Fibroblast of pulmonary artery (primary cell): ENCODE data around the gene DENND11.

ENCODE experiments used
- DNase-seq: peaks from one replicate; pipeline ENCODE4 v3.0.0-alpha.2; 2010; ENCODE audit warnings: low read depth
- H3K4me3 ChIP-seq: replicated peaks from 2 replicates; pipeline ENCODE4 v1.5.1; 2011; ENCODE audit warnings: low read depth, mild to moderate bottlenecking, control low read depth, low read length, moderate library complexity
- CTCF ChIP-seq: IDR thresholded peaks from 2 replicates; pipeline ENCODE4 v1.5.1; 2011; ENCODE audit warnings: mild to moderate bottlenecking, control low read depth, low read length, inconsistent platforms; ENCODE audit errors: missing control alignments

Gene DENND11

GRCh38 chr7:141709749-141710148, 7.8 kb upstream of the DENND11 start:
- H3K4me3 ChIP-seq: no peak overlapping the region
- DNase-seq: no peak
- no peak for TF ChIP-seq CTCF

GRCh38 chr7:141709318-141709717, 7.4 kb upstream of the DENND11 start:
- DNase-seq: no peak
- no peak overlapping the region for H3K4me3 ChIP-seq
- TF ChIP-seq CTCF: no peak

- TF ChIP-seq CTCF: no peak
- H3K4me3 ChIP-seq: no peak within 1 kb of the TSS
- no peak for DNase-seq
Measured at GRCh38 chr7:141708351-141708750, 6.4 kb upstream of the DENND11 start, which contains the start of gene WEE2. Gene WEE2 (plus strand): TSS chr7:141708353. CDS start chr7:141708759, 406 bp downstream.

GRCh38 chr7:141706239-141707064, 4.5 kb upstream of the DENND11 start:
- no peak overlapping the region for H3K4me3 ChIP-seq
- TF ChIP-seq CTCF: no peak
- DNase-seq: no peak

- no peak overlapping the region for H3K4me3 ChIP-seq
- no peak for TF ChIP-seq CTCF
- DNase-seq: no peak
Measured at GRCh38 chr7:141704741-141705140, 2.8 kb upstream of the DENND11 start.

GRCh38 chr7:141704112-141704511, 2.1 kb upstream of the DENND11 start:
- no peak for DNase-seq
- TF ChIP-seq CTCF: no peak
- no peak overlapping the region for H3K4me3 ChIP-seq

- no peak for DNase-seq
- no peak for TF ChIP-seq CTCF
- no peak overlapping the region for H3K4me3 ChIP-seq
Measured at GRCh38 chr7:141702892-141703291, 926 bp upstream of the DENND11 start.
